Breast epithelium (tissue), 3 donors: ENCODE data around the gene HGFAC.

Source experiments
- POLR2A ChIP-seq: fragments of 450-650 bp; IDR thresholded peaks from one replicate; pipeline ENCODE4 v1.6.1; 2016; ENCODE audit warnings: antibody characterized with exemption, mild to moderate bottlenecking, moderate library complexity
- POLR2AphosphoS5 ChIP-seq, 3 donors: sonication (generic); formaldehyde crosslinking; IDR thresholded peaks; one replicate each; pipeline ENCODE4 v1.6.1; 2017; ENCODE audit warnings: antibody characterized with exemption in 3 of 3
- TF ChIP-seq, protein P1 (sequence below), 3 donors: fragments of 450-650 bp; IDR thresholded peaks; one replicate each; pipeline ENCODE4 v1.5.1; 2016 to 2017; ENCODE audit warnings: antibody characterized with exemption in 3 of 3, mild to moderate bottlenecking in 3 of 3, moderate library complexity in 3 of 3

DNA sequence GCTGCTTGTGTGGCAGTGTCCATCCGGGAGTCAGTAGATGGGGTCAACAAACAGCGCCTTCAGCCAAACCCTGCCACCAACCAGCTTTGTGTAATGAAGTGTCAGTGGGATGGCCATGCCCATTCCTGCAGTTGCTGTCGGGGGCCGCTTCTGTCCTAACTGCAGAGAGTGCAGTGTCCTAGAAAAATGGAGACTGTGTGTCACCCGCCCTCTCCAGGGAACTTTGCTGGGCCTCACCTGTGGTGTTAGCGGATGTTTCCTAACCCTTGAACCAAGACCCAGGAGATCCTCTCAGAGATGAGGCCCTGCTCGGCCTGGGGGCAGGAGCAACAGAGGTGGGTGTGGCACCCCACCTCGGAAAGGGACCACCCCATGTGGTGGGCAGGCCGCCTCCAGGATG, 35.3 kb upstream of the HGFAC start:
- TF ChIP-seq, protein P1, sequence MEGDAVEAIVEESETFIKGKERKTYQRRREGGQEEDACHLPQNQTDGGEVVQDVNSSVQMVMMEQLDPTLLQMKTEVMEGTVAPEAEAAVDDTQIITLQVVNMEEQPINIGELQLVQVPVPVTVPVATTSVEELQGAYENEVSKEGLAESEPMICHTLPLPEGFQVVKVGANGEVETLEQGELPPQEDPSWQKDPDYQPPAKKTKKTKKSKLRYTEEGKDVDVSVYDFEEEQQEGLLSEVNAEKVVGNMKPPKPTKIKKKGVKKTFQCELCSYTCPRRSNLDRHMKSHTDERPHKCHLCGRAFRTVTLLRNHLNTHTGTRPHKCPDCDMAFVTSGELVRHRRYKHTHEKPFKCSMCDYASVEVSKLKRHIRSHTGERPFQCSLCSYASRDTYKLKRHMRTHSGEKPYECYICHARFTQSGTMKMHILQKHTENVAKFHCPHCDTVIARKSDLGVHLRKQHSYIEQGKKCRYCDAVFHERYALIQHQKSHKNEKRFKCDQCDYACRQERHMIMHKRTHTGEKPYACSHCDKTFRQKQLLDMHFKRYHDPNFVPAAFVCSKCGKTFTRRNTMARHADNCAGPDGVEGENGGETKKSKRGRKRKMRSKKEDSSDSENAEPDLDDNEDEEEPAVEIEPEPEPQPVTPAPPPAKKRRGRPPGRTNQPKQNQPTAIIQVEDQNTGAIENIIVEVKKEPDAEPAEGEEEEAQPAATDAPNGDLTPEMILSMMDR (IDR thresholded peaks at IDR 0.05), result no peak
- no peak for TF ChIP-seq POLR2A
- no peak for TF ChIP-seq POLR2AphosphoS5 (IDR thresholded peaks at IDR 0.05)
